Measurements from ENCODE around the gene CRELD2. TPM values are rescaled to one million over a fixed set of nuclear protein-coding genes. Genes with fewer than 3 reads are reported as not detected.

Gene CRELD2
- total and polyA plus RNA-seq, 2 experiments from 2014 or later: 35.7 to 47.7 TPM

DNA sequence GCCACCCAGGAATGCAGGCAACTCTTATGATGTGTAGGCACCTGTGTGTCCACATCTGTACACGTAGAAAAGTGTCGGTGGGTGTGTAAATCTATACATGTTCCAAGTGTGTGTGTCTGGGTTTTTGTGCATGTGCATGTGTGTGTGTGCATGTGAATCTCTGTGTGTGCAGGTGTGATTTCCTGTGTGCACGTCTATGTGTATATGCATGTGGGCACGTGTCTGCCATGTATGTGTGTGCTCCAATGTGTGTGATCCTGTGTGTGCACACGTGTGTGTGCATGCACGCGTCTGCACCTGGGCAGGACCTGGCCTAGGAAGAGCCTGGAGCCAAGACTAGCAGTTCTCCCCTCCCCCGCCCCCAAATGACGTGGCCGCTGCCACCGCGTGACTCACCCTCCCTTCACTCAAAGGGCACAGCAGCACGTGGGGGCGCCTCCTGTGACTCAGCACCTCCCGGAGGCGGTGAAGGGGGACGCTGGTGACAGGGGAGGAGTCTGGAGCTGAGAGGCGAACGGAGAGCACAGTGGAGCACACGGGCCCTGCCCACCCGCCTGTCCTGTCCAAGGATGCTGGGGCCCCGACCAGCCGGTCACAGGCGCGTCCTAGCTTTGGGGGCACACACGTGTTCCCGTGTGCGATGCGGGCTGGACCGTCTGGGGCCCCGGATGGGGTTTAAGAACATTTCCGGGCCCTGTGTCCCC lies 52.2 kb downstream of the CRELD2 start:
- H3K27me3 ChIP-seq (ENCODE audit: insufficient read depth): peaks cover 32% of the 10 kb centered on the region
- no peaks in the 10 kb centered on the region; the same call in 2 of the 3 replicates for H3K9me3 Mint-ChIP-seq
- H3K79me2 ChIP-seq (replicated peaks; ENCODE audit: insufficient read depth): no peaks in the 10 kb centered on the region
- peak overlapping the region; percentile 55 for H3K4me3 ChIP-seq
- H3K9me2 ChIP-seq (ENCODE audit: insufficient read depth): no peaks in the 10 kb centered on the region
- no peaks in the 10 kb centered on the region for H3K4me1 ChIP-seq (ENCODE audit: insufficient read depth)
- peaks cover 9% of the 10 kb centered on the region for H3K4me1 Mint-ChIP-seq
- H3K36me3 ChIP-seq (ENCODE audit: insufficient read depth): no peaks in the 10 kb centered on the region
- TF ChIP-seq EZH2 (IDR thresholded peaks at IDR 0.05; ENCODE audit: low read depth, unreplicated experiment): no peak
- TF ChIP-seq, protein P1, sequence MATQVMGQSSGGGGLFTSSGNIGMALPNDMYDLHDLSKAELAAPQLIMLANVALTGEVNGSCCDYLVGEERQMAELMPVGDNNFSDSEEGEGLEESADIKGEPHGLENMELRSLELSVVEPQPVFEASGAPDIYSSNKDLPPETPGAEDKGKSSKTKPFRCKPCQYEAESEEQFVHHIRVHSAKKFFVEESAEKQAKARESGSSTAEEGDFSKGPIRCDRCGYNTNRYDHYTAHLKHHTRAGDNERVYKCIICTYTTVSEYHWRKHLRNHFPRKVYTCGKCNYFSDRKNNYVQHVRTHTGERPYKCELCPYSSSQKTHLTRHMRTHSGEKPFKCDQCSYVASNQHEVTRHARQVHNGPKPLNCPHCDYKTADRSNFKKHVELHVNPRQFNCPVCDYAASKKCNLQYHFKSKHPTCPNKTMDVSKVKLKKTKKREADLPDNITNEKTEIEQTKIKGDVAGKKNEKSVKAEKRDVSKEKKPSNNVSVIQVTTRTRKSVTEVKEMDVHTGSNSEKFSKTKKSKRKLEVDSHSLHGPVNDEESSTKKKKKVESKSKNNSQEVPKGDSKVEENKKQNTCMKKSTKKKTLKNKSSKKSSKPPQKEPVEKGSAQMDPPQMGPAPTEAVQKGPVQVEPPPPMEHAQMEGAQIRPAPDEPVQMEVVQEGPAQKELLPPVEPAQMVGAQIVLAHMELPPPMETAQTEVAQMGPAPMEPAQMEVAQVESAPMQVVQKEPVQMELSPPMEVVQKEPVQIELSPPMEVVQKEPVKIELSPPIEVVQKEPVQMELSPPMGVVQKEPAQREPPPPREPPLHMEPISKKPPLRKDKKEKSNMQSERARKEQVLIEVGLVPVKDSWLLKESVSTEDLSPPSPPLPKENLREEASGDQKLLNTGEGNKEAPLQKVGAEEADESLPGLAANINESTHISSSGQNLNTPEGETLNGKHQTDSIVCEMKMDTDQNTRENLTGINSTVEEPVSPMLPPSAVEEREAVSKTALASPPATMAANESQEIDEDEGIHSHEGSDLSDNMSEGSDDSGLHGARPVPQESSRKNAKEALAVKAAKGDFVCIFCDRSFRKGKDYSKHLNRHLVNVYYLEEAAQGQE (IDR thresholded peaks at IDR 0.05; ENCODE audit: unreplicated experiment): no peak
- TF ChIP-seq ETS1 (IDR thresholded peaks at IDR 0.05): no peak
- TF ChIP-seq EZH2phosphoT487 (IDR thresholded peaks at IDR 0.05; ENCODE audit: unreplicated experiment): no peak
- TF ChIP-seq JUNB (IDR thresholded peaks at IDR 0.05; ENCODE audit: unreplicated experiment): no peak
- TF ChIP-seq ZNF114 (CRISPR knock-in tag; IDR thresholded peaks at IDR 0.05): no peak
- no peak for TF ChIP-seq ZNF331 (CRISPR knock-in tag; IDR thresholded peaks at IDR 0.05; ENCODE audit: low read depth)
- TF ChIP-seq, protein P2, sequence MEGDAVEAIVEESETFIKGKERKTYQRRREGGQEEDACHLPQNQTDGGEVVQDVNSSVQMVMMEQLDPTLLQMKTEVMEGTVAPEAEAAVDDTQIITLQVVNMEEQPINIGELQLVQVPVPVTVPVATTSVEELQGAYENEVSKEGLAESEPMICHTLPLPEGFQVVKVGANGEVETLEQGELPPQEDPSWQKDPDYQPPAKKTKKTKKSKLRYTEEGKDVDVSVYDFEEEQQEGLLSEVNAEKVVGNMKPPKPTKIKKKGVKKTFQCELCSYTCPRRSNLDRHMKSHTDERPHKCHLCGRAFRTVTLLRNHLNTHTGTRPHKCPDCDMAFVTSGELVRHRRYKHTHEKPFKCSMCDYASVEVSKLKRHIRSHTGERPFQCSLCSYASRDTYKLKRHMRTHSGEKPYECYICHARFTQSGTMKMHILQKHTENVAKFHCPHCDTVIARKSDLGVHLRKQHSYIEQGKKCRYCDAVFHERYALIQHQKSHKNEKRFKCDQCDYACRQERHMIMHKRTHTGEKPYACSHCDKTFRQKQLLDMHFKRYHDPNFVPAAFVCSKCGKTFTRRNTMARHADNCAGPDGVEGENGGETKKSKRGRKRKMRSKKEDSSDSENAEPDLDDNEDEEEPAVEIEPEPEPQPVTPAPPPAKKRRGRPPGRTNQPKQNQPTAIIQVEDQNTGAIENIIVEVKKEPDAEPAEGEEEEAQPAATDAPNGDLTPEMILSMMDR (conservative IDR thresholded peaks at IDR 0.05; ENCODE audit: low read depth in 2 of 2): no peak
- TF ChIP-seq POLR2AphosphoS5 (IDR thresholded peaks at IDR 0.05; ENCODE audit: low read depth): peak; percentile 41; the same call in 1 of the 2 replicates
- TF ChIP-seq, protein P3, sequence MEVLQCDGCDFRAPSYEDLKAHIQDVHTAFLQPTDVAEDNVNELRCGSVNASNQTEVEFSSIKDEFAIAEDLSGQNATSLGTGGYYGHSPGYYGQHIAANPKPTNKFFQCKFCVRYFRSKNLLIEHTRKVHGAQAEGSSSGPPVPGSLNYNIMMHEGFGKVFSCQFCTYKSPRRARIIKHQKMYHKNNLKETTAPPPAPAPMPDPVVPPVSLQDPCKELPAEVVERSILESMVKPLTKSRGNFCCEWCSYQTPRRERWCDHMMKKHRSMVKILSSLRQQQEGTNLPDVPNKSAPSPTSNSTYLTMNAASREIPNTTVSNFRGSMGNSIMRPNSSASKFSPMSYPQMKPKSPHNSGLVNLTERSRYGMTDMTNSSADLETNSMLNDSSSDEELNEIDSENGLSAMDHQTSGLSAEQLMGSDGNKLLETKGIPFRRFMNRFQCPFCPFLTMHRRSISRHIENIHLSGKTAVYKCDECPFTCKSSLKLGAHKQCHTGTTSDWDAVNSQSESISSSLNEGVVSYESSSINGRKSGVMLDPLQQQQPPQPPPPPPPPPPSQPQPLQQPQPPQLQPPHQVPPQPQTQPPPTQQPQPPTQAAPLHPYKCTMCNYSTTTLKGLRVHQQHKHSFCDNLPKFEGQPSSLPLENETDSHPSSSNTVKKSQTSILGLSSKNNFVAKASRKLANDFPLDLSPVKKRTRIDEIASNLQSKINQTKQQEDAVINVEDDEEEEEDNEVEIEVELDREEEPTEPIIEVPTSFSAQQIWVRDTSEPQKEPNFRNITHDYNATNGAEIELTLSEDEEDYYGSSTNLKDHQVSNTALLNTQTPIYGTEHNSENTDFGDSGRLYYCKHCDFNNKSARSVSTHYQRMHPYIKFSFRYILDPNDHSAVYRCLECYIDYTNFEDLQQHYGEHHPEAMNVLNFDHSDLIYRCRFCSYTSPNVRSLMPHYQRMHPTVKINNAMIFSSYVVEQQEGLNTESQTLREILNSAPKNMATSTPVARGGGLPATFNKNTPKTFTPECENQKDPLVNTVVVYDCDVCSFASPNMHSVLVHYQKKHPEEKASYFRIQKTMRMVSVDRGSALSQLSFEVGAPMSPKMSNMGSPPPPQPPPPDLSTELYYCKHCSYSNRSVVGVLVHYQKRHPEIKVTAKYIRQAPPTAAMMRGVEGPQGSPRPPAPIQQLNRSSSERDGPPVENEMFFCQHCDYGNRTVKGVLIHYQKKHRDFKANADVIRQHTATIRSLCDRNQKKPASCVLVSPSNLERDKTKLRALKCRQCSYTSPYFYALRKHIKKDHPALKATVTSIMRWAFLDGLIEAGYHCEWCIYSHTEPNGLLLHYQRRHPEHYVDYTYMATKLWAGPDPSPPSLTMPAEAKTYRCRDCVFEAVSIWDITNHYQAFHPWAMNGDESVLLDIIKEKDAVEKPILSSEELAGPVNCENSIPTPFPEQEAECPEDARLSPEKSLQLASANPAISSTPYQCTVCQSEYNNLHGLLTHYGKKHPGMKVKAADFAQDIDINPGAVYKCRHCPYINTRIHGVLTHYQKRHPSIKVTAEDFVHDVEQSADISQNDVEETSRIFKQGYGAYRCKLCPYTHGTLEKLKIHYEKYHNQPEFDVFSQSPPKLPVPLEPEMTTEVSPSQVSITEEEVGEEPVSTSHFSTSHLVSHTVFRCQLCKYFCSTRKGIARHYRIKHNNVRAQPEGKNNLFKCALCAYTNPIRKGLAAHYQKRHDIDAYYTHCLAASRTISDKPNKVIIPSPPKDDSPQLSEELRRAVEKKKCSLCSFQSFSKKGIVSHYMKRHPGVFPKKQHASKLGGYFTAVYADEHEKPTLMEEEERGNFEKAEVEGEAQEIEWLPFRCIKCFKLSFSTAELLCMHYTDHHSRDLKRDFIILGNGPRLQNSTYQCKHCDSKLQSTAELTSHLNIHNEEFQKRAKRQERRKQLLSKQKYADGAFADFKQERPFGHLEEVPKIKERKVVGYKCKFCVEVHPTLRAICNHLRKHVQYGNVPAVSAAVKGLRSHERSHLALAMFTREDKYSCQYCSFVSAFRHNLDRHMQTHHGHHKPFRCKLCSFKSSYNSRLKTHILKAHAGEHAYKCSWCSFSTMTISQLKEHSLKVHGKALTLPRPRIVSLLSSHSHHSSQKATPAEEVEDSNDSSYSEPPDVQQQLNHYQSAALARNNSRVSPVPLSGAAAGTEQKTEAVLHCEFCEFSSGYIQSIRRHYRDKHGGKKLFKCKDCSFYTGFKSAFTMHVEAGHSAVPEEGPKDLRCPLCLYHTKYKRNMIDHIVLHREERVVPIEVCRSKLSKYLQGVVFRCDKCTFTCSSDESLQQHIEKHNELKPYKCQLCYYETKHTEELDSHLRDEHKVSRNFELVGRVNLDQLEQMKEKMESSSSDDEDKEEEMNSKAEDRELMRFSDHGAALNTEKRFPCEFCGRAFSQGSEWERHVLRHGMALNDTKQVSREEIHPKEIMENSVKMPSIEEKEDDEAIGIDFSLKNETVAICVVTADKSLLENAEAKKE (CRISPR knock-in tag; IDR thresholded peaks at IDR 0.05): no peak
- TF ChIP-seq NANOG (IDR thresholded peaks at IDR 0.05; ENCODE audit: borderline replicate concordance): no peak
- TF ChIP-seq STAT1 (IDR thresholded peaks at IDR 0.05; ENCODE audit: unreplicated experiment): no peak
- TF ChIP-seq CREB1 (CRISPR knock-in tag; IDR thresholded peaks at IDR 0.05; ENCODE audit: low read depth): peak; percentile 91
- H3K27me3 Mint-ChIP-seq (ENCODE audit: insufficient read depth, low read depth, poor library complexity): peaks cover 15% of the 10 kb centered on the region
- H4K20me1 ChIP-seq (replicated peaks; ENCODE audit: insufficient read depth): no peaks in the 10 kb centered on the region
- peaks cover 10% of the 10 kb centered on the region; the same call in 1 of the 2 replicates for H3F3A ChIP-seq (replicated peaks; ENCODE audit: low read depth)
- ATAC-seq (peak; percentile 53), DNase-seq (ENCODE audit: low spot score) (peak; percentile 87)
- no peaks in the 10 kb centered on the region for H3K36me3 Mint-ChIP-seq (ENCODE audit: low read depth)
- no peak overlapping the region for H3K27ac ChIP-seq (ENCODE audit: low read depth)
- H3K27ac Mint-ChIP-seq: peak overlapping the region; percentile 53; the same call in 1 of the 2 replicates
- H3K4me2 ChIP-seq: peak overlapping the region; percentile 85
- peak overlapping the region; percentile 88 for H2AFZ ChIP-seq
- peak overlapping the region; percentile 64 for H3K4me3 Mint-ChIP-seq

Data from GM23338 (cell line).